Panc1 (cell line): ENCODE results near the gene DLL3. TPM values are rescaled to one million over a fixed set of nuclear protein-coding genes. Genes with fewer than 3 reads are reported as not detected.

Experiments used
- ATAC-seq: fragments of 200-7000 bp; cut with Tn5 transposase; 2 replicates; pipeline ENCODE4 v1.9.1; 2020; ENCODE audit warnings: mild to moderate bottlenecking, moderate library complexity
- BruUV-seq: library from RNA; stranded (reverse); fragments of 400-500 nt; replicated peaks from 2 replicates; lab custom pipeline; 2021; lab: Mats Ljungman, UMichigan
- CTCF ChIA-PET: fragments of 300-600 bp; sonication (Branson Sonifier 250); formaldehyde crosslinking; loops from one replicate; lab custom pipeline; 2022; ENCODE audit warnings: antibody characterized with exemption; lab: Charles Lee
- POLR2A ChIA-PET: fragments of 300-600 bp; sonication (Branson Sonifier 250); formaldehyde crosslinking; loops from one replicate; lab custom pipeline; 2022; ENCODE audit warnings: antibody characterized with exemption; lab: Charles Lee
- DNase-seq: peaks from one replicate; pipeline ENCODE4 v3.0.0-alpha.2; 2010; ENCODE audit warnings: low read depth, low spot score
- H3K27ac ChIP-seq: 2 replicates; pipeline ENCODE4 v1.5.1; 2011; ENCODE audit warnings: mild to moderate bottlenecking, low read length, inconsistent platforms
- H3K27me3 ChIP-seq: fragments of 200-500 bp; sonication (Bioruptor generic); 2 replicates; pipeline ENCODE4 v1.6.0; 2014; ENCODE audit warnings: low read length, inconsistent platforms; ENCODE audit not compliant: control insufficient read depth, insufficient read depth
- H3K36me3 ChIP-seq: fragments of 200-500 bp; sonication (Bioruptor generic); 2 replicates; pipeline ENCODE4 v1.5.1; 2014; ENCODE audit warnings: inconsistent platforms, mild to moderate bottlenecking, low read length, moderate library complexity; ENCODE audit not compliant: control insufficient read depth, insufficient read depth
- H3K4me1 ChIP-seq: 2 replicates; pipeline ENCODE4 v1.5.1; 2011; ENCODE audit warnings: inconsistent platforms, mild to moderate bottlenecking, low read length, moderate library complexity; ENCODE audit not compliant: control insufficient read depth, insufficient read depth
- H3K4me3 ChIP-seq, 2 experiments: 2 replicates each; pipeline ENCODE4 v1.5.1; 2011 to 2012; ENCODE audit warnings: low read depth in 2 of 2, low read length in 2 of 2, mild to moderate bottlenecking in 2 of 2, inconsistent platforms in 1 of 2, moderate library complexity in 1 of 2
- H3K9me3 ChIP-seq: fragments of 200-500 bp; sonication (Bioruptor generic); 2 replicates; pipeline ENCODE4 v1.5.1; 2014; ENCODE audit warnings: low read depth, mild to moderate bottlenecking, inconsistent platforms, low read length, moderate library complexity; ENCODE audit not compliant: control insufficient read depth, insufficient read depth
- POLR2AphosphoS5 ChIP-seq: IDR thresholded peaks from 2 replicates; pipeline ENCODE4 v1.6.1; 2012; ENCODE audit warnings: mild to moderate bottlenecking, low read depth, low read length, moderate library complexity
- REST ChIP-seq, 2 experiments: IDR thresholded peaks; 2 replicates each; pipeline ENCODE4 v1.6.1; 2011 to 2012; ENCODE audit warnings: low read depth in 2 of 2, control low read depth in 1 of 2, low read length in 1 of 2, mild to moderate bottlenecking in 1 of 2, moderate library complexity in 1 of 2; ENCODE audit not compliant: insufficient read depth in 1 of 2
- SIN3A ChIP-seq: IDR thresholded peaks from 2 replicates; pipeline ENCODE4 v1.6.1; 2012; ENCODE audit warnings: low read depth, mild to moderate bottlenecking, low read length, moderate library complexity, borderline replicate concordance; ENCODE audit not compliant: insufficient read depth
- TCF7L2 ChIP-seq: IDR thresholded peaks from 2 replicates; pipeline ENCODE4 v1.6.1; 2011; ENCODE audit warnings: mild to moderate bottlenecking, low read depth, low read length, inconsistent platforms
- in situ Hi-C: cut with HindIII; loops from 2 replicates; pipeline ENCODE4 v1.10.0; 2016; ENCODE audit warnings: low sequenced_read_pairs, low pct_unique_long_range_greater_than_20kb
- intact Hi-C: fragments of 100-400 bp; cut with micrococcal nuclease; formaldehyde crosslinking; loops from one replicate; pipeline ENCODE4 v1.10.0; 2022; ENCODE audit not compliant: unreplicated experiment
- total RNA-seq: library from RNA; stranded (reverse); gene quantifications from one replicate; pipeline ENCODE4 v1.2.1, GENCODE V29; 2021; ENCODE audit not compliant: unreplicated experiment
- TF ChIP-seq, protein P1 (sequence below): fragments of 450-650 bp; IDR thresholded peaks from 2 replicates; pipeline ENCODE4 v1.5.1; 2017; ENCODE audit warnings: mild to moderate bottlenecking

Gene DLL3
- total RNA-seq, 1 experiment from 2014 or later = 76.9 TPM

DNA sequence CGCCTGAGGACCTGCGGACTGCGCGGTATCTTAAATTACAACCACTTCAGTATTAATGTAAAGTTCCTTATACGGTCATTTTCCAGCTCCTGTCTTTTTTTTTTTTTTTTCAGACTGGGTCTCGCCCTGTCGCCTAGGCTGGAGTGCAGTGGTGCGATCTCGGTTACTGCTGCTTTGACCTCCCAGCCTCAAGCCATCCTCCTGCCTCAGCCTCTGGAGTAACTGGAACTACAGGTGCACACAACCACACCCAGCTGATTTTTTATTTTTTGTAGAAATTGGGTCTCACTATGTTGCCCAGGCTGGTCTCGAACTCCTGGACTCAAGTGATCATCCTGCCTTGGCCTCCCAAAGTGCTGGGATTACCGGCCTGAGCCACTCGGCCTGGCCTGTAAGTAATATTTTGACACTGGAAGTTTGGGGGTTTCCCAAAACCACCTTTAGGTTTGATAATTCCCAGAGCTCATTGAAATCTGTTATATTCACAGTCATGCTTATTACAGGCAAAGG is 34.3 kb downstream of the DLL3 start:
- BruUV-seq = no TSS peak
- intact Hi-C loops = loop anchor here (2.0 kb wide), 1 partner anchor 34 kb away; the partner anchor contains the start of gene DLL3
- peak; percentile 32 for ATAC-seq
- Histone ChIP-seq H3K27me3 (no peaks in the 10 kb centered on the region), H3K4me1 (peaks cover 25% of the 10 kb centered on the region), H3K27ac (peak overlapping the region; percentile 80), H3K4me3 (peak overlapping the region; percentile 35 to 56), H3K36me3 (no peaks in the 10 kb centered on the region), H3K9me3 (no peaks in the 10 kb centered on the region)
- CTCF ChIA-PET = interaction anchor here (0.6 to 6.8 kb wide), 42 partner anchors 8 to 438 kb away, joined by 3 to 193 read pairs (median 8); partner anchors contain the start of genes DLL3, DYRK1B, MED29 and PAF1
- no peak for TF ChIP-seq TCF7L2
- no peak for TF ChIP-seq SIN3A
- TF ChIP-seq, protein P1, sequence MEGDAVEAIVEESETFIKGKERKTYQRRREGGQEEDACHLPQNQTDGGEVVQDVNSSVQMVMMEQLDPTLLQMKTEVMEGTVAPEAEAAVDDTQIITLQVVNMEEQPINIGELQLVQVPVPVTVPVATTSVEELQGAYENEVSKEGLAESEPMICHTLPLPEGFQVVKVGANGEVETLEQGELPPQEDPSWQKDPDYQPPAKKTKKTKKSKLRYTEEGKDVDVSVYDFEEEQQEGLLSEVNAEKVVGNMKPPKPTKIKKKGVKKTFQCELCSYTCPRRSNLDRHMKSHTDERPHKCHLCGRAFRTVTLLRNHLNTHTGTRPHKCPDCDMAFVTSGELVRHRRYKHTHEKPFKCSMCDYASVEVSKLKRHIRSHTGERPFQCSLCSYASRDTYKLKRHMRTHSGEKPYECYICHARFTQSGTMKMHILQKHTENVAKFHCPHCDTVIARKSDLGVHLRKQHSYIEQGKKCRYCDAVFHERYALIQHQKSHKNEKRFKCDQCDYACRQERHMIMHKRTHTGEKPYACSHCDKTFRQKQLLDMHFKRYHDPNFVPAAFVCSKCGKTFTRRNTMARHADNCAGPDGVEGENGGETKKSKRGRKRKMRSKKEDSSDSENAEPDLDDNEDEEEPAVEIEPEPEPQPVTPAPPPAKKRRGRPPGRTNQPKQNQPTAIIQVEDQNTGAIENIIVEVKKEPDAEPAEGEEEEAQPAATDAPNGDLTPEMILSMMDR = no peak
- no peak for TF ChIP-seq POLR2AphosphoS5
- TF ChIP-seq REST (IDR thresholded peaks at IDR 0.05; ENCODE audit: insufficient read depth in 1 of 2, low read depth in 2 of 2, low read length in 1 of 2) = no peak
- no peak for DNase-seq
- POLR2A ChIA-PET = interaction anchor here (0.5 to 11.8 kb wide), 30 partner anchors 9 to 438 kb away, joined by 3 to 196 read pairs (median 6); partner anchors contain the start of genes DLL3, DYRK1B, FBL and PSMC4
- in situ Hi-C loops = no loop called here

GRCh38 chr19:39533791-39534190 is 35.0 kb downstream of the DLL3 start:
- intact Hi-C loops (loop anchor here (2.0 kb wide), 1 partner anchor 35 kb away; the partner anchor contains the start of gene DLL3), in situ Hi-C loops (no loop called here)
- CTCF ChIA-PET = interaction anchor here (0.6 to 6.8 kb wide), 28 partner anchors 8 to 437 kb away, joined by 3 to 193 read pairs (median 12); partner anchors contain the start of genes DLL3, PSMC4, RPS16 and SELENOV
- Histone ChIP-seq H3K27ac (no peak overlapping the region), H3K36me3 (no peaks in the 10 kb centered on the region; the same call in 1 of the 2 replicates), H3K4me3 (no peak overlapping the region), H3K4me1 (peaks cover 29% of the 10 kb centered on the region), H3K9me3 (no peaks in the 10 kb centered on the region), H3K27me3 (no peaks in the 10 kb centered on the region)
- no TSS peak for BruUV-seq
- no peak for TF ChIP-seq TCF7L2
- ATAC-seq = no peak
- POLR2A ChIA-PET = interaction anchor here (0.6 to 11.8 kb wide), 20 partner anchors 13 to 300 kb away, joined by 3 to 196 read pairs (median 5); partner anchors contain the start of genes DYRK1B, RPS16, SUPT5H and TIMM50
- no peak for DNase-seq

- CTCF ChIA-PET = interaction anchor here (0.6 to 17.8 kb wide), 16 partner anchors 14 to 681 kb away, joined by 3 to 508 read pairs (median 6); partner anchors contain the start of genes DLL3 and RPS16
- no TSS peak for BruUV-seq
- peak; percentile 1 for ATAC-seq
- no peaks in the 10 kb centered on the region for H3K9me3 ChIP-seq
- in situ Hi-C loops (no loop called here), intact Hi-C loops (no loop called here)
- peak overlapping the region; percentile 36 to 59 for H3K4me3 ChIP-seq
- peak overlapping the region; percentile 78 for H3K27ac ChIP-seq
- H3K27me3 ChIP-seq = peaks cover 11% of the 10 kb centered on the region
- POLR2A ChIA-PET = interaction anchor here (0.6 to 2.9 kb wide), 17 partner anchors 24 to 307 kb away, joined by 3 to 29 read pairs (median 3); partner anchors contain the start of genes FBL, MED29, PAF1 and RPS16
- TF ChIP-seq, protein P1 = no peak
- TF ChIP-seq SIN3A = no peak
- TF ChIP-seq REST (IDR thresholded peaks at IDR 0.05; ENCODE audit: insufficient read depth in 1 of 2, low read depth in 2 of 2, low read length in 1 of 2) = no peak
- no peak for TF ChIP-seq TCF7L2
- no peak for TF ChIP-seq POLR2AphosphoS5
- no peaks in the 10 kb centered on the region; the same call in 1 of the 2 replicates for H3K36me3 ChIP-seq
- peak; percentile 98 for DNase-seq
- peaks cover 26% of the 10 kb centered on the region for H3K4me1 ChIP-seq
Measured at GRCh38 chr19:39539165-39539517, 40.4 kb downstream of the DLL3 start.
